Fibroblast of upper back skin (primary cell): ENCODE data around the gene C1RL.
A peak's percentile ranks its signal among the peaks of the same experiment; 100 is the strongest.

Source experiments
- DNase-seq: peaks from one replicate; pipeline ENCODE4 v3.0.0-alpha.2; 2013

Gene C1RL

GRCh38 chr12:7108796-7109571 lies at the start of gene C1RL:
C1RL (minus strand) TSS chr12:7109214; CDS start chr12:7109180, 34 bp downstream.
- DNase-seq = peak; percentile 85

- DNase-seq = no peak
These were observed 48.4 kb upstream of the C1RL start for GRCh38 chr12:7157391-7157790.

GRCh38 chr12:7156259-7157197 lies 47.5 kb upstream of the C1RL start:
- DNase-seq = no peak

GRCh38 chr12:7155471-7156034 lies 46.5 kb upstream of the C1RL start:
- no peak for DNase-seq

GRCh38 chr12:7154901-7155470 lies 46.0 kb upstream of the C1RL start:
- DNase-seq = no peak

- no peak for DNase-seq
These were observed 45.0 kb upstream of the C1RL start for GRCh38 chr12:7154042-7154441.

- no peak for DNase-seq
These were observed 43.8 kb upstream of the C1RL start for GRCh38 chr12:7152818-7153217.

GRCh38 chr12:7151532-7151931 lies 42.5 kb upstream of the C1RL start:
- no peak for DNase-seq

GRCh38 chr12:7150841-7151240 lies 41.8 kb upstream of the C1RL start:
- no peak for DNase-seq

GRCh38 chr12:7150356-7150755 lies 41.3 kb upstream of the C1RL start:
- DNase-seq = no peak

GRCh38 chr12:7146906-7147305 lies 37.9 kb upstream of the C1RL start:
- DNase-seq = no peak

- no peak for DNase-seq
These were observed 37.2 kb upstream of the C1RL start for GRCh38 chr12:7146228-7146627.

GRCh38 chr12:7145671-7146070 lies 36.7 kb upstream of the C1RL start:
- no peak for DNase-seq

- DNase-seq = peak; percentile 42
These were observed 35.6 kb upstream of the C1RL start for GRCh38 chr12:7144414-7145120.

GRCh38 chr12:7143564-7143963 lies 34.5 kb upstream of the C1RL start:
- no peak for DNase-seq

GRCh38 chr12:7142809-7143465 lies 33.9 kb upstream of the C1RL start:
- DNase-seq = no peak

- peak; percentile 56 for DNase-seq
These were observed 33.1 kb upstream of the C1RL start for GRCh38 chr12:7142056-7142644.

- DNase-seq = no peak
These were observed 32.5 kb upstream of the C1RL start for GRCh38 chr12:7141351-7142005.

- no peak for DNase-seq
These were observed 30.2 kb upstream of the C1RL start for GRCh38 chr12:7139200-7139599.

- DNase-seq = no peak
These were observed 28.9 kb upstream of the C1RL start for GRCh38 chr12:7137908-7138307.

- DNase-seq = no peak
These were observed 27.7 kb upstream of the C1RL start for GRCh38 chr12:7136676-7137075.
